Measurements from ENCODE around the gene CSTB. TPM values are rescaled to one million over a fixed set of nuclear protein-coding genes. Genes with fewer than 3 reads are reported as not detected.

Gene CSTB
- total RNA-seq, 2 donors from 2014 or later: 13.3 to 34.7 TPM

- Histone ChIP-seq H3K36me3 (peaks cover 0 to 5% of the 10 kb centered on the region in 2 donors), H3K4me1 (replicated peaks) (peaks cover 26% of the 10 kb centered on the region), H3K27me3 (replicated peaks; ENCODE audit: insufficient read depth) (no peaks in the 10 kb centered on the region), H3K9me3 (no peaks in the 10 kb centered on the region), H3K27ac (peak overlapping the region; percentile 86 to 87), H3K4me3 (no peak overlapping the region)
- 94% methylated on average over 19 of the region's 19 CpGs for WGBS
- DNase-seq (ENCODE audit: low spot score): no peak
- intact Hi-C loops (cut with DNase I): no loop called here
- TF ChIP-seq POLR2A (IDR thresholded peaks at IDR 0.05): no peak
- no peak for TF ChIP-seq POLR2AphosphoS5 (IDR thresholded peaks at IDR 0.05)
- TF ChIP-seq CTCF (IDR thresholded peaks at IDR 0.05): no peak
These were observed 16.5 kb downstream of the CSTB start for GRCh38 chr21:43759651-43760050.

GRCh38 chr21:43758811-43759210 is 17.3 kb downstream of the CSTB start:
- Histone ChIP-seq H3K27me3 (replicated peaks; ENCODE audit: insufficient read depth) (no peaks in the 10 kb centered on the region), H3K4me3 (no peak overlapping the region), H3K4me1 (replicated peaks) (peaks cover 26% of the 10 kb centered on the region), H3K27ac (peak overlapping the region; percentile 86 to 87), H3K36me3 (peaks cover 0 to 5% of the 10 kb centered on the region in 2 donors), H3K9me3 (no peaks in the 10 kb centered on the region)
- TF ChIP-seq POLR2AphosphoS5 (IDR thresholded peaks at IDR 0.05): peak; percentile 17
- TF ChIP-seq POLR2A (IDR thresholded peaks at IDR 0.05): no peak
- intact Hi-C loops (cut with DNase I): no loop called here
- peak; percentile 40 for DNase-seq (ENCODE audit: low spot score)
- WGBS: 23% methylated on average over 10 of the region's 10 CpGs

GRCh38 chr21:43758111-43758641 is 17.9 kb downstream of the CSTB start:
- Histone ChIP-seq H3K36me3 (peaks cover 0 to 5% of the 10 kb centered on the region in 2 donors), H3K27ac (peak overlapping the region; percentile 86 to 87), H3K4me3 (peak overlapping the region in 1 of 2 donors; percentile 21), H3K9me3 (no peaks in the 10 kb centered on the region), H3K27me3 (replicated peaks; ENCODE audit: insufficient read depth) (no peaks in the 10 kb centered on the region), H3K4me1 (replicated peaks) (peaks cover 26% of the 10 kb centered on the region)
- DNase-seq (ENCODE audit: low spot score): peak; percentile 73
- intact Hi-C loops (cut with DNase I): no loop called here
- 12% methylated on average over 18 of the region's 18 CpGs for WGBS
- peak; percentile 67 for TF ChIP-seq POLR2AphosphoS5 (IDR thresholded peaks at IDR 0.05)
- TF ChIP-seq POLR2A (IDR thresholded peaks at IDR 0.05): no peak
- peak in 2 of 4 experiments; percentile 10 to 19 for TF ChIP-seq CTCF (IDR thresholded peaks at IDR 0.05)

GRCh38 chr21:43757601-43758000 is 18.5 kb downstream of the CSTB start:
- H3K4me1 ChIP-seq (replicated peaks): peaks cover 26% of the 10 kb centered on the region
- H3K27me3 ChIP-seq (replicated peaks; ENCODE audit: insufficient read depth): no peaks in the 10 kb centered on the region
- peak; percentile 48 for DNase-seq (ENCODE audit: low spot score)
- peak overlapping the region; percentile 86 to 87 for H3K27ac ChIP-seq
- TF ChIP-seq CTCF (IDR thresholded peaks at IDR 0.05) (no peak), POLR2AphosphoS5 (IDR thresholded peaks at IDR 0.05) (no peak), POLR2A (IDR thresholded peaks at IDR 0.05) (no peak)
- no peaks in the 10 kb centered on the region for H3K9me3 ChIP-seq
- no peak overlapping the region for H3K4me3 ChIP-seq
- WGBS: 33% methylated on average over 16 of the region's 16 CpGs
- H3K36me3 ChIP-seq: peaks cover 0 to 5% of the 10 kb centered on the region in 2 donors
- intact Hi-C loops (cut with DNase I): no loop called here

GRCh38 chr21:43755820-43756594 is 20.1 kb downstream of the CSTB start:
- Histone ChIP-seq H3K27me3 (replicated peaks; ENCODE audit: insufficient read depth) (no peaks in the 10 kb centered on the region), H3K27ac (peak overlapping the region; percentile 86 to 87), H3K36me3 (peaks cover 0 to 5% of the 10 kb centered on the region in 2 donors), H3K9me3 (no peaks in the 10 kb centered on the region), H3K4me3 (no peak overlapping the region), H3K4me1 (replicated peaks) (peaks cover 26% of the 10 kb centered on the region)
- TF ChIP-seq POLR2A (IDR thresholded peaks at IDR 0.05) (no peak), CTCF (IDR thresholded peaks at IDR 0.05) (no peak), POLR2AphosphoS5 (IDR thresholded peaks at IDR 0.05) (no peak)
- 94% methylated on average over 37 of the region's 37 CpGs for WGBS
- DNase-seq (ENCODE audit: low spot score): no peak
- intact Hi-C loops (cut with DNase I): no loop called here
